Measurements from ENCODE around the gene MIOX. TPM values are rescaled to one million over a fixed set of nuclear protein-coding genes. Genes with fewer than 3 reads are reported as not detected.
A peak's percentile ranks its signal among the peaks of the same experiment; 100 is the strongest.

Gene MIOX
- polyA plus RNA-seq, 2 donors, result not detected

DNA sequence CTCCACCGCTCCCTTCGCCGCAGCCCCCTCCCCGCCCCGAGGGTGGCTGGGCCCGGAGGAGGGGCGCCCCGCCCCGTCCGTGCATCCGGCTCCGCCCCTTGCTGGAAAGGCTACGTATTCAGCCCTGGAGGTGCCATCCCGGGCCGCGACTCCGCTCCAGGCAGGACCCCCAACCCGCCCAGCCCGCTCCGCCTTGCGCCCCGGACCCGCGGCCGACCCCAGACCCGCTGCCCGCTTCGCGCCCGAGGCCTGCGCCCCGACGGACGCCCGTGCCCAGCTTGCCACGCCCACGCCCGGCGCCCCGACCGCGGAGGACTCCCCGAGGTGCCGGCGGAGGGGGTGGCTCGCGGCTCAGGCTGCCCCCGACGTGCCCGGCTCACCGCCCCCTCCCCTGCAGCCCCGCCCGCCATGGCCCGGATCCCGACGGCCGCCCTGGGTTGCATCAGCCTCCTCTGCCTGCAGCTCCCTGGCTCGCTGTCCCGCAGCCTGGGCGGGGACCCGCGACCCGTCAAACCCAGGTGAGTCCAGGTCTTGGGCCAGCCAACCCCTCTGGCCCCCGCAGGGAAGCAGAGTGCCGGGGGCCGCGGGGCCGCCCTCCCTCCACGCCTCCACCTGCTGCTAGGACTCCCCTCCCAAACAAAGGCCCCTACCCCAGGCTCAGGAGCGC, 5.1 kb upstream of the MIOX start, which contains the start of gene ADM2:
ADM2 (plus strand) TSS at position 104 of the 667 bp plus-strand sequence; CDS start at position 409, 305 bp downstream.
- Histone ChIP-seq H3K4me3 (ENCODE audit: low read depth in 1 of 2, low read length in 2 of 2) (peak within 1 kb of the TSS; percentile 61 to 62), H3K27me3 (ENCODE audit: control insufficient read depth in 1 of 2, insufficient read depth in 2 of 2, low read length in 2 of 2) (no peaks in the 10 kb centered on the region), H3K36me3 (ENCODE audit: control insufficient read depth in 2 of 2, insufficient read depth in 2 of 2, low read length in 1 of 2) (peaks cover 0 to 1% of the 10 kb centered on the region in 2 donors), H3K4me1 (ENCODE audit: control insufficient read depth in 2 of 2, insufficient read depth in 2 of 2, low read length in 1 of 2) (peaks cover 0 to 12% of the 10 kb centered on the region in 2 donors), H3K9me3 (ENCODE audit: control insufficient read depth in 2 of 2, insufficient read depth in 1 of 2, low read depth in 1 of 2, low read length in 1 of 2) (no peaks in the 10 kb centered on the region), H3K27ac (ENCODE audit: low read depth in 2 of 2, low read length in 1 of 2) (no peak within 1 kb of the TSS)
- 3 to 4% methylated on average over 36 to 70 of the region's 70 CpGs for WGBS, 2 donors

DNA sequence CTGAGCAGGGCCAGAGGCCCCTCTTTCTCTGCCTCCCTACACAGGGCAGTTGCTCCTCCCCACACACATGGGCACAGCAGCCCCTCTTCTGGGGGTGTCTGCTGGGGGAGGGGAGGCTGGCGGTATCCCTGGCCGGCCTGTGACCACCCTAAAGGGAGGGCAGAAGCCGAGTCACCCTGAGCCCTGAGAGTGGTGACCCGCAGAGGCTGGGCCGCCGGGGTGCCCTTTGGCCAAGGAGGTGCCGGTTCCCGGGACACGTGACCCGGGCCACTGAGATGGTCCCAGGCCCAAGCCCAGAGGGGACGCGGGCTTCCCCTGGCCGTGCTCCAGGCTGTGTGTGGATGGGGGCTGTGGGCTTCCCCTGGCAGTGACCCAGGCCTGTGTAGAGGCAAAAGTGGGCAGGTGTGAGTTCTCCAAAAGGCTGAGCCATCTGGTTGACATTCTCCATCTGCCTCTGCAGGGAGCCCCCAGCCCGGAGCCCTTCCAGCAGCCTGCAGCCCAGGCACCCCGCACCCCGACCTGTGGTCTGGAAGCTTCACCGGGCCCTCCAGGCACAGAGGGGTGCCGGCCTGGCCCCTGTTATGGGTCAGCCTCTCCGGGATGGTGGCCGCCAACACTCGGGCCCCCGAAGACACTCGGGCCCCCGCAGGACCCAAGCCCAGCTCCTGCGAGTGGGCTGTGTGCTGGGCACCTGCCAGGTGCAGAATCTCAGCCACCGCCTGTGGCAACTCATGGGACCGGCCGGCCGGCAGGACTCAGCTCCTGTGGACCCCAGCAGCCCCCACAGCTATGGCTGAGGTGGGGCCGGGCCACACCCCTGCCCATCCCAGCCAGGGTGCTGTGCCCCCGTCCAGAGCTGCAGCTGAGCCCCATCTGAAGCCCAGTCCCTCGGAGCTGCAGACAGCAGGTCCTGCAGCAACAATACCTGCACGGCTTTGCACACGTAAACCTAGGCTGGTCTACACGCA, 4.3 kb upstream of the MIOX start:
- H3K4me3 ChIP-seq (ENCODE audit: low read depth in 1 of 2, low read length in 2 of 2), result peak overlapping the region; percentile 61 to 62
- no peaks in the 10 kb centered on the region for H3K27me3 ChIP-seq (ENCODE audit: control insufficient read depth in 1 of 2, insufficient read depth in 2 of 2, low read length in 2 of 2)
- no peaks in the 10 kb centered on the region for H3K9me3 ChIP-seq (ENCODE audit: control insufficient read depth in 2 of 2, insufficient read depth in 1 of 2, low read depth in 1 of 2, low read length in 1 of 2)
- WGBS, 2 donors, result 58 to 61% methylated on average over 35 of the region's 35 CpGs
- H3K36me3 ChIP-seq (ENCODE audit: control insufficient read depth in 2 of 2, insufficient read depth in 2 of 2, low read length in 1 of 2), result peaks cover 0 to 1% of the 10 kb centered on the region in 2 donors
- H3K4me1 ChIP-seq (ENCODE audit: control insufficient read depth in 2 of 2, insufficient read depth in 2 of 2, low read length in 1 of 2), result peaks cover 0 to 12% of the 10 kb centered on the region in 2 donors
- no peak overlapping the region for H3K27ac ChIP-seq (ENCODE audit: low read depth in 2 of 2, low read length in 1 of 2)

DNA sequence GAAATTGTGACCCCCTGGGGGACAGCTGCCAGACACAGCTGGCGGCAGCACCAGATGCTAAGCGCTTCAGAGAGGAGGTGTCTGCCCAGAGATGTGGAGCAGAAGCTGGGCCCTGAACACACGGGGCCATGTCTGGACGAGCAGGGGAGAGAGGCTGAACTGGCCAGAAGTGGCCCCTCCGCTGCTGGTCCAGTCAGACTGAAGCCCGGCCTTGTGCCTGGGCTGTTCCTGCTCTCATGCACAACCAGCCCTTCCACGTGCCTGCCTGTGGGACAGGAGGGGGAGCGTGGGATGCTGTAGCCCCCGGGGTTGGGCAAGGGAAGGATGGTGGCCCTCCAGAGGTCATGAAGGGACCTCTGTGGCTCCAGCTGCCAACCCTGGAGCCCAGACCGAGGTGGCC, 3.6 kb upstream of the MIOX start:
- no peak overlapping the region for H3K4me3 ChIP-seq (ENCODE audit: low read depth in 1 of 2, low read length in 2 of 2)
- H3K27me3 ChIP-seq (ENCODE audit: control insufficient read depth in 1 of 2, insufficient read depth in 2 of 2, low read length in 2 of 2), result no peaks in the 10 kb centered on the region
- 77 to 83% methylated on average over 10 of the region's 10 CpGs for WGBS, 2 donors
- no peaks in the 10 kb centered on the region for H3K9me3 ChIP-seq (ENCODE audit: control insufficient read depth in 2 of 2, insufficient read depth in 1 of 2, low read depth in 1 of 2, low read length in 1 of 2)
- H3K36me3 ChIP-seq (ENCODE audit: control insufficient read depth in 2 of 2, insufficient read depth in 2 of 2, low read length in 1 of 2), result peaks cover 0 to 1% of the 10 kb centered on the region in 2 donors
- H3K27ac ChIP-seq (ENCODE audit: low read depth in 2 of 2, low read length in 1 of 2), result no peak overlapping the region
- peaks cover 0 to 12% of the 10 kb centered on the region in 2 donors for H3K4me1 ChIP-seq (ENCODE audit: control insufficient read depth in 2 of 2, insufficient read depth in 2 of 2, low read length in 1 of 2)

- peaks cover 0 to 1% of the 10 kb centered on the region in 2 donors for H3K36me3 ChIP-seq (ENCODE audit: control insufficient read depth in 2 of 2, insufficient read depth in 2 of 2, low read length in 1 of 2)
- H3K9me3 ChIP-seq (ENCODE audit: control insufficient read depth in 2 of 2, insufficient read depth in 1 of 2, low read depth in 1 of 2, low read length in 1 of 2), result no peaks in the 10 kb centered on the region
- H3K4me1 ChIP-seq (ENCODE audit: control insufficient read depth in 2 of 2, insufficient read depth in 2 of 2, low read length in 1 of 2), result peaks cover 0 to 12% of the 10 kb centered on the region in 2 donors
- no peaks in the 10 kb centered on the region for H3K27me3 ChIP-seq (ENCODE audit: control insufficient read depth in 1 of 2, insufficient read depth in 2 of 2, low read length in 2 of 2)
- WGBS, 2 donors, result 80 to 81% methylated on average over 8 of the region's 8 CpGs
- no peak overlapping the region for H3K4me3 ChIP-seq (ENCODE audit: low read depth in 1 of 2, low read length in 2 of 2)
- H3K27ac ChIP-seq (ENCODE audit: low read depth in 2 of 2, low read length in 1 of 2), result no peak overlapping the region
These were observed 3.1 kb upstream of the MIOX start for GRCh38 chr22:50483556-50483955.

- H3K4me1 ChIP-seq (ENCODE audit: control insufficient read depth in 2 of 2, insufficient read depth in 2 of 2, low read length in 1 of 2), result peaks cover 0 to 12% of the 10 kb centered on the region in 2 donors
- peaks cover 0 to 1% of the 10 kb centered on the region in 2 donors for H3K36me3 ChIP-seq (ENCODE audit: control insufficient read depth in 2 of 2, insufficient read depth in 2 of 2, low read length in 1 of 2)
- no peak overlapping the region for H3K27ac ChIP-seq (ENCODE audit: low read depth in 2 of 2, low read length in 1 of 2)
- WGBS, 2 donors, result 75 to 84% methylated on average over 31 of the region's 31 CpGs
- no peak overlapping the region for H3K4me3 ChIP-seq (ENCODE audit: low read depth in 1 of 2, low read length in 2 of 2)
- H3K9me3 ChIP-seq (ENCODE audit: control insufficient read depth in 2 of 2, insufficient read depth in 1 of 2, low read depth in 1 of 2, low read length in 1 of 2), result no peaks in the 10 kb centered on the region
- H3K27me3 ChIP-seq (ENCODE audit: control insufficient read depth in 1 of 2, insufficient read depth in 2 of 2, low read length in 2 of 2), result no peaks in the 10 kb centered on the region
These were observed 2.4 kb upstream of the MIOX start for GRCh38 chr22:50483977-50484853.

GRCh38 chr22:50485221-50486131, 1.2 kb upstream of the MIOX start:
- Histone ChIP-seq H3K4me1 (ENCODE audit: control insufficient read depth in 2 of 2, insufficient read depth in 2 of 2, low read length in 1 of 2) (peaks cover 0 to 12% of the 10 kb centered on the region in 2 donors), H3K4me3 (ENCODE audit: low read depth in 1 of 2, low read length in 2 of 2) (no peak overlapping the region), H3K36me3 (ENCODE audit: control insufficient read depth in 2 of 2, insufficient read depth in 2 of 2, low read length in 1 of 2) (peaks cover 0 to 1% of the 10 kb centered on the region in 2 donors), H3K27ac (ENCODE audit: low read depth in 2 of 2, low read length in 1 of 2) (no peak overlapping the region), H3K27me3 (ENCODE audit: control insufficient read depth in 1 of 2, insufficient read depth in 2 of 2, low read length in 2 of 2) (no peaks in the 10 kb centered on the region), H3K9me3 (ENCODE audit: control insufficient read depth in 2 of 2, insufficient read depth in 1 of 2, low read depth in 1 of 2, low read length in 1 of 2) (no peaks in the 10 kb centered on the region)
- WGBS, 2 donors, result 52 to 55% methylated on average over 29 of the region's 29 CpGs

DNA sequence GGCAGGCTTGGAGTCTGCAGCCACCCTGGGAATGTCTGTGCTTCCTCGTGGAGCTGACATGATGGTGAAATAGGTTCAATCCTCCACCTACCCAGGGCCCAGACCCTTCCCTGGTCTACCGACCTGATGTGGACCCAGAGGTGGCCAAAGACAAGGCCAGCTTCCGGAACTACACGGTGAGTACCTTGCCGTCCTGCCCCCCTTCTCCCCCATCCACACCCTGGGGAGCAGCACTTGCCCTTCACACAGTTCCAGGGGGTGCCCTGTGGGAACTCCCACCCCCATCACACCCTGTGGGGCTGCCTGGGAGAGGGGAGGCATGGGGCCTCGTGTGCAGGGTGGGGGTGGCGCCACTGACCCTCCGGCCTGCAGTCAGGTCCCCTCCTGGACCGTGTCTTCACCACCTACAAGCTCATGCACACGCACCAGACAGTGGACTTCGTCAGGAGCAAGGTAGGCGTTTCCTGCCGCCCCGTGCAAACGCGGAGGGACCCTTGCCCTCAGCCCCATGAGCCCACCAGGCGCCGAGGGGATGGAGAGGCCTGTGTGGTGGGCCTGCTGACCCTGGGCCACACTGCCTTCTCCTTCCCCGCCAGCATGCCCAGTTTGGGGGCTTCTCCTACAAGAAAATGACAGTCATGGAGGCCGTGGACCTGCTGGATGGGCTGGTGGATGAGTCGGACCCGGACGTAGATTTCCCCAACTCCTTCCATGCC, 789 bp downstream of the MIOX start:
- Histone ChIP-seq H3K27me3 (ENCODE audit: control insufficient read depth in 1 of 2, insufficient read depth in 2 of 2, low read length in 2 of 2) (no peaks in the 10 kb centered on the region), H3K36me3 (ENCODE audit: control insufficient read depth in 2 of 2, insufficient read depth in 2 of 2, low read length in 1 of 2) (peaks cover 0 to 1% of the 10 kb centered on the region in 2 donors), H3K4me3 (ENCODE audit: low read depth in 1 of 2, low read length in 2 of 2) (no peak overlapping the region), H3K9me3 (ENCODE audit: control insufficient read depth in 2 of 2, insufficient read depth in 1 of 2, low read depth in 1 of 2, low read length in 1 of 2) (no peaks in the 10 kb centered on the region), H3K27ac (ENCODE audit: low read depth in 2 of 2, low read length in 1 of 2) (no peak overlapping the region), H3K4me1 (ENCODE audit: control insufficient read depth in 2 of 2, insufficient read depth in 2 of 2, low read length in 1 of 2) (peaks cover 0 to 7% of the 10 kb centered on the region in 2 donors)
- 79 to 80% methylated on average over 23 of the region's 23 CpGs for WGBS, 2 donors

DNA sequence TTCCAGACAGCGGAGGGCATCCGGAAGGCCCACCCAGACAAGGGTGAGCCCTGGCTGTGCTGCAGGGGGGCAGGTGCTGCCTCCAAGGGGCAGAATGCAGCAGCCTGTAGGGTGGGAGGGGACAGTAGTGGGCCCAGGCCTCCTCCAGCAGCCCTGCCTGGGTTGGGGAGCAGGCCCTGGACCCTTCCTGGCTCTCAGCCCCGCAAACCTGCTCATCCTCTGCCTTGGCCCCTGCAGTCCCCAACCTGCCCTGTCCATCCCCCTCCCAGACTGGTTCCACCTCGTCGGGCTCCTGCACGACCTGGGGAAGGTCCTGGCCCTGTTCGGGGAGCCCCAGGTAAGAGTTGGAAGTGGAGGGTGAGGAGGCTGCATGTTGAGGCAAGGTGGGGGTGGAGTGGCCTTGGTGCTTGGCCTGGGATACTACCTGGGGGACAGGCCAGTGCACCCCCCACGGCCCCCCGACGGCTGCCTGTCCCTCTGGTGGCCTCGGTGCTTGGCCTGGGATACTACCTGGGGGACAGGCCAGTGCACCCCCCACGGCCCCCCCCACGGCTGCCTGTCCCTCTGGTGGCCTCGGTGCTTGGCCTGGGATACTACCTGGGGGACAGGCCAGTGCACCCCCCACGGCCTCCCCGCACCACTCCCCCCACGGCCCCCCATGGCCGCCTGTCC, 1.5 kb downstream of the MIOX start:
- H3K27me3 ChIP-seq (ENCODE audit: control insufficient read depth in 1 of 2, insufficient read depth in 2 of 2, low read length in 2 of 2), result no peaks in the 10 kb centered on the region
- WGBS, 2 donors, result 78 to 85% methylated on average over 14 to 18 of the region's 18 CpGs

More for the DNA sequence above, 1.5 kb downstream of the MIOX start:
- peaks cover 0 to under 1% of the 10 kb centered on the region in 2 donors for H3K36me3 ChIP-seq (ENCODE audit: control insufficient read depth in 2 of 2, insufficient read depth in 2 of 2, low read length in 1 of 2)
- H3K9me3 ChIP-seq (ENCODE audit: control insufficient read depth in 2 of 2, insufficient read depth in 1 of 2, low read depth in 1 of 2, low read length in 1 of 2), result no peaks in the 10 kb centered on the region
- no peak overlapping the region for H3K27ac ChIP-seq (ENCODE audit: low read depth in 2 of 2, low read length in 1 of 2)
- H3K4me1 ChIP-seq (ENCODE audit: control insufficient read depth in 2 of 2, insufficient read depth in 2 of 2, low read length in 1 of 2), result peaks cover 0 to 4% of the 10 kb centered on the region in 2 donors
- no peak overlapping the region for H3K4me3 ChIP-seq (ENCODE audit: low read depth in 1 of 2, low read length in 2 of 2)
